ENCODE data around the gene CYBC1.

Gene CYBC1

GRCh38 chr17:82450357-82451106 lies at the start of gene CYBC1:
CYBC1 (minus strand) TSS chr17:82450752; CDS start chr17:82449254, 1,498 bp downstream.
- peak; percentile 91 for DNase-seq (ENCODE audit: low spot score)

DNA sequence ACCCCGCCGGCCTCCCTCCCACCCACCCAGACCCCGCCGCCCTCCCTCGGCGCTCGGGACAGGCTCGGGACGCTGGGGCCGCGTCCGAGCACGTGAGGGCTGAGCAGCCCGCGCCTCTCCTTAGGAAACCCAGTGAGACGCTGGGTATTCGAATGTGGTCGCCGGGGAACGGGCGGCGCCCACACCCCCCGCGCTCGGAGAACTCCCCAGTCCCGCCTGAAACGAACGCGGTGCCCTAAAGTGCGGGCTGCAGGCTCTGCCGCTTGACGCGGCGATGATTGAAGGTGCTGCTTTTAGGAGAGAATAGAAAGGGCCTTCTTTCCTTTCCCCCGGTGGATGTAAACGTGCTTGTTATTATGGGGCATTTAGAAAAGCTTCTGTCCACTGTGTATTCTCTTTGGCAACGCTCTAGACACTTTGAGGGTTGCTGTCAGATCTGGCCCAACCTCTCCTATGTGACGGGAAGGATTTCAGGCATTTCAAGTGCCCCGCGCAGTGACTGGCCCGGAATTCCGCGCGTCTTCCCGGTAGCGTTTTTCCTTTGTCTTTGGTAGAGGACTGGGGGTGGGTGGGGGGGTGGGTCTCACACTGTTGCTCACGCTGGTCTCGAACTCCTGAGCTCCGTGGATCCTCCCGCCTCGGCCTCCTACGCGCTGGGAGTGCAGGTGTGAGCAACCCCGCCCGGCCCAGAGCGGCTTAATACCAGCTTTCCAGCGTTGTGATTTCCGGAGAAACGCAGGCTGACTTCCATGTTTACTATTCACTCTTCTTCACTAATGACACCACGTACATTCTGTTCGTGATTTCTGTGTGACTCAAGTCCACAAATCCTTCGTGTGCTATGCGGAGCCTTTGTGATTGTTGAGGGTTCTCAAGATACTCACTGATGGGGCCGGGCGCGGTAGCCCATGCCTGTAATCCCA lies 47.2 kb upstream of the CYBC1 start:
- peak; percentile 31 for DNase-seq (ENCODE audit: low spot score)

- DNase-seq (ENCODE audit: low spot score) = peak; percentile 85
Measured at GRCh38 chr17:82496529-82497434, 46.2 kb upstream of the CYBC1 start.

DNA sequence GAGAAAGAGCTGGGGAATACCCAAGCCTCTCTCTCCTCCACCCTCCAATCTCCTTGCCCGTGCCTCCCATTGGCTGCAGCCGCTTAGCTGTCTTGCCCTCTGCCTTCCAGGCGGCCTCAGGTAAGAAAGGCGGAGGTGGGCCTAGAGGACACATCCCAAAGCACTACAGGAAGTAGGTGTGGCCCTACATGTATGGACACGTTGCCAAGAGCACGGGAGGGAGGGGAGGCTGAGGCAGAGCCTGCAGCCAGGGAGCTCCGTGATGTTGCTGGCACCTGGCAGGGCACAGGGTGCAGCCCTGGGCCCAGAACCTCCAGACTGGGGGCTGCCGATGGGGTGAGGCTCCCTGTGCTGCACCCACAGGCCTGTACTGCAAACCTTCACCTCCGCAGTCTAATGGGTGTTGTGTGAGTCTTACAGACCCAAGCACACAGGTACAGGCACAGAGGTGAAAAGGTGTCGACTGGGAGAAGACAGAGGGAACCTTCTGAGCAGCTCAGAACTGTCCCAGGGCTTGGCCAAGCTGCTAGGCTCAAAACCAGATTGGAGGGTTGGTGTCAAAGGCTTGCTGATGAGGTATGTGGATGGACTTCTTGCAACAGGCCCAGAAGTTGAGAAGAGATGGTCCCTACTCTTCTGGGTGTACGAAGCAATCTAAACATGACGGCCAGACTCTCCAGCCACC lies 45.4 kb upstream of the CYBC1 start:
- DNase-seq (ENCODE audit: low spot score) = no peak

- peak; percentile 93 for DNase-seq (ENCODE audit: low spot score)
Measured at GRCh38 chr17:82494236-82495055, 43.9 kb upstream of the CYBC1 start.

DNA sequence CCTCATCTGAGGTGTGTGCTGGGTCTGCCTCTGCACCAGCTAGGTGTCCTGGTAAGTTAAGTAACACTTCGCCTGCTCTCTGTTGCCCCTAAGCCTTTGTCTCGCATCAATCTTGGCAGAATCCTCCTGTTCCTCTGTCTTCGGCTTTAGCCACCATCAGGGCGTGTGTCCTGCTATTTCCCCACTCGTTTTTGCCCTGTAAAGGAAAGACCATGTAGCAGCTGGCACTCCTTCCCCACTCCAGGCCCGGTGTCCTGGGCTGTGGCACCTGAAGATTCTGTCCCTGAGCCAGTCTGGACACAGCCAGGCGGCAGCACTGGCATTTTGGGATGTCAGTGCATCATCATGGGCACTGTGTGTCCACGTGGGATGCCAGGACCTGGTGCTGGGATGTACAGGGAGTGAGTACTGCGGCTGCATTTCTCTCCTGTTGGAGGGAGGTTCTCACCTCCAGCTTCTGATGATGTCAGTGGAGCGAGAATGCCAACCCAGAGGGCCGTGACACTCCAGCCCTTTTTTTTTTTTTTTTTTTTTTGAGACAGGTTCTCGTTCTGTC lies 42.8 kb upstream of the CYBC1 start:
- no peak for DNase-seq (ENCODE audit: low spot score)

DNA sequence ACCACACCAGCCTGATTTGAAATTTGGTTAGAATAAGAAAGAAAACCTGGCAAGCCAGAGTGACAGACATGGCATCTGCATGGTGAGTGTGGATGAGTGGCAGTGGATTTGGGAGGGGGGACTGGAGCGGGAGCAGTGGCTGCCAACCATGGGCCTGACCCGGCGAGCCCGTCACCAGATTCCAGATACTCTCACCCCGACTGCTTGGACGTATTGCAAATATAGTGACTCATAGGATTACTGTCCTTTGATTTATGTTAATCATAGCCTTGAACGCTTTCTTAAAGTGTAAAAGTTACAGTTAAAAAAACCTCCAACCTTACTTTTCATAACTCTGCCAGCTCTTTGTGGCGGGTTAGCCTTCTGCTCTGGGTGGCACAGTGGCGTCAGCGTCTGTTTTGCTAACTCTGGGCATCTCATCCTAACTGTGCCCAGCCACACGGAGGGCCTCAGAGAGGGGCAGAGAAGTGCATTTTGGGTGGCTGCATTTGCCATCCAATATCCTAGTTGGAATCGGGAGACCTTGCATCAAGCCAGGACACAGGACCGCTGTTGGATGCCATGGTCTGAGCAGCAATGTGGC lies 42.2 kb upstream of the CYBC1 start:
- DNase-seq (ENCODE audit: low spot score) = no peak

- DNase-seq (ENCODE audit: low spot score) = no peak
Measured at GRCh38 chr17:82491533-82491932, 41.0 kb upstream of the CYBC1 start.

- no peak for DNase-seq (ENCODE audit: low spot score)
Measured at GRCh38 chr17:82491196-82491530, 40.6 kb upstream of the CYBC1 start.

- no peak for DNase-seq (ENCODE audit: low spot score)
Measured at GRCh38 chr17:82490512-82491195, 40.1 kb upstream of the CYBC1 start.

- DNase-seq (ENCODE audit: low spot score) = no peak
Measured at GRCh38 chr17:82489851-82490511, 39.4 kb upstream of the CYBC1 start.

- no peak for DNase-seq (ENCODE audit: low spot score)
Measured at GRCh38 chr17:82489117-82489516, 38.6 kb upstream of the CYBC1 start.

DNA sequence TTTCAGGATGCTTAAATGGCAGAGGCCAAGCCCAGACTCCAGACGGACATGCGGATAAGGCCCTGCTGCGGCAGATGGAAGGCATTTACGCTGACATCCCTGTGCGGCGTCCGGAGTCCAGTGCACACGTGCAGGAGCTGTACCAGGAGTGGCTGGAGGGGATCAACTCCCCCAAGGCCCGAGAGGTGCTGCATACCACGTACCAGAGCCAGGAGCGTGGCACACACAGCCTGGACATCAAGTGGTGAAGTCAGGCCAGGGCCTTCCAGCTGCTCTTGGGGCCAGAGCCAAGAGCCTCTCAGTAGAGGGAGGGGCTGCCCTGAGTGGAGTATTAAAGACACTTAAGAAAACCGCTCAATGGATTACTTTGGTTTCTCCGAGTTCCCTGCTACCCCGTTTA lies 37.4 kb upstream of the CYBC1 start:
- no peak for DNase-seq (ENCODE audit: low spot score)

DNA sequence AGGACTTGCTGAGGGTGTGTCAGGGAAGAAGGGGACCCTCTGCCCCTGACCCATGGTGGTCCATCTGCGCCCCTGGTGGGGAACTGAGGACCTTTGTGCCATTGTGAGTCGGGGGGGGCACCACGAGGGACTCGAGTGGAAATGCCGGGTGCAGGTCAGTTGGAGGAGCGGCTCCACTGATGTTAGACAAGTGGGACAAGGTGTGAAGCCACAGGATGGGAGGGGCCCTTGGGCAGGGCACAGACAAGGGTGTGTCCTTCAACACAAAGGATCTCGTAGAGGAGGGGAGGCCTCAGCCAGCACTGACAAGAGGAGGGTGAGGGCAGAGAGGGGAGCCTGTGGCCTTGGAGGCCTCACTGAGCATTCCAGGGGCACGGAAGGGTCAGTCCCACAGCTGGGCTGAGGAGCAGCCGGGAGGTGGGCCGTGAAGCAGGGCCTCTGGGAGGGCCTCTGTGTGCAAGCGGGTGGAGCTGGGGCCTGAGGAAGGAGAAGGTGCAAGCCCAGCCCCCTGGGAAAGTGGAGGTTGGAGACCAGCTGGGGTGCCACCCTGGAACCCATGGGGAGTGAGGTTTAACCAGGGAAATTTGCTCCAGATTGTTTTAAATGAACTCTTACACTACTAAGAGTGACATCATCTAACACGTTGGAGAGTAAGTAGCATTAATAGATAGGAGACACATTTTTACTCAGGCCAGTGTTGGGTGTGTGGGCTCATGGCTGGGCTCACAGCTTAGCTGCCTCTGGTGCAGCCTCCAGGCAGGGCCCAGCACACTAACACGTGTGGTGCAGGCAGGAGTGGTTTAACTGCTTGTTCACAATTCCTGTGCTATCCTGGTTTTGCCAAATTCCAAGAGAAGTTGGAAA lies 35.9 kb upstream of the CYBC1 start:
- DNase-seq (ENCODE audit: low spot score) = no peak

DNA sequence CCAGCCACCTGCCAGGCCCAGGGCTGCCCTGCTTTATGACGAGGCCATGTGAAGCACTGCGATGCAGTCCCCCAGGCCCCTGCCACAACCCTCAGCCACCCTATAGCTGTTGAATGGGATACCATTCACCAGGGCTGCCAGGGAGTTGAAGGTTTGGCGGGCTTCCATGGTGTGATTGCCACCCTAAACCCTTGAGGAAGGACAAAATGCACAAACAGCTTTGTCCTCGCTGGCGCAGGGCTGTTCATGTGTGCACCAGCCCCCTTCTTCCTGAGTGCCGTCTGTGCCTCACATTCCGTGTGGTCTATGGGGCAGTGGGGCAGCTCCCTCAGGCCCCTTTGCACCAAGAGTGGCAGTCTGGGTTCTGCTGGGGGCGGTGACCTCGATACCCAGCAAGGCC lies 33.3 kb upstream of the CYBC1 start:
- DNase-seq (ENCODE audit: low spot score) = no peak

DNA sequence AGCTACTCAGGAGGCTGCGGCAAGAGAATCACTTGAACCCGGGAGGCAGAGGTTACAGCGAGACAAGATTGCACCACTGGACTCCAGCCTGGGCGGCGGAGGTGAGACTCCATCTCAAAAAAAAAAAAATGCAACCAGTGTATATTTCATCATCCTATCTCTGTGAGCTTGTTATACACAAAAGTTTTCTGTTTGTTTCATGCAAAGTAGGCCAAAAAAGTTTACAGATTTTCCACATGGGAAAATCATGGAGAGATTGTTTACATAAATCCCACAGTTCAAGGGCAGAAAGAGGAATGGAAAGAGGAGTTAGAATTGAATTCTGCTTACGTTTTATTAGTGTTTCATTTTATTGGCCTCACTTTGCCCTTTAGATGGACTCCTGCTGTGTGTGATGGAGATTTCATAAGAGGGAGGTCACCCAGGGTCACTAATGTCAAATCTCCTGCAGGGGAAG lies 32.7 kb upstream of the CYBC1 start:
- DNase-seq (ENCODE audit: low spot score) = no peak

- no peak for DNase-seq (ENCODE audit: low spot score)
Measured at GRCh38 chr17:82480318-82480717, 29.8 kb upstream of the CYBC1 start.

DNA sequence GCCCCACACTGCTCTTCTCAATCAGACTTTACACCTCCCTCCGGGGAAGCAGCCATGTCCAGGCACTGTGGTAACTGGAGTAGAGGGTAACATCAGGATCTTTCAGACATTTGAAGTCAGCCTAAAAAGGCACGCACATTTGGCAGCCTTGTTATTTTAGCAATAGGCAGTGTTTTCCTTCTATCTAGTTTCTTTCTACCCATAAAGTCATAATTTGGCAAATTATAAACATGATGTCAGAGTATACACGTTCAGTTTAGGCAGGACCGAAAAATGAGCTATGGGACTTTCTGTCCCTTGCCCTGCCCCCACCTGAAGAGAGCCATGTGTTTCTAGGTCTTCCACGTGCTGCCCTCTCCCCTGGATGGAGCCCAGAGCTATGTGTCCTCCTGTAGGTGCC lies 29.1 kb upstream of the CYBC1 start:
- no peak for DNase-seq (ENCODE audit: low spot score)
